Kidney (tissue), 14 donors: ENCODE data around the gene NSUN3. TPM values are rescaled to one million over a fixed set of nuclear protein-coding genes. Genes with fewer than 3 reads are reported as not detected.

Experiments
- DNase-seq, 5 donors: peaks; one replicate each; pipeline ENCODE4 v3.0.0-alpha.2; 2013 to 2020
- FAIRE-seq: peaks from 2 replicates; lab custom pipeline; 2012; peaks lifted over from hg19 to GRCh38; lab: Jason Lieb, UNC
- H3K27ac ChIP-seq, 2 donors: one replicate each; pipeline ENCODE4 v1.7.0; 2013; ENCODE audit warnings: low read depth in 2 of 2, low read length in 2 of 2, inconsistent platforms in 1 of 2
- H3K27me3 ChIP-seq: one replicate; pipeline ENCODE4 v1.7.1; 2013; ENCODE audit warnings: low read length, inconsistent platforms; ENCODE audit not compliant: control insufficient read depth, insufficient read depth
- H3K36me3 ChIP-seq, 3 donors: one replicate each; pipeline versions ENCODE4 v1.7.0 to v1.7.1; 2013; ENCODE audit warnings: low read length in 3 of 3, control low read depth in 1 of 3, inconsistent platforms in 1 of 3; ENCODE audit not compliant: insufficient read depth in 3 of 3, control insufficient read depth in 2 of 3
- H3K4me1 ChIP-seq, 3 donors: one replicate each; pipeline versions ENCODE4 v1.7.0 to v1.7.1; 2013; ENCODE audit warnings: low read length in 3 of 3, inconsistent platforms in 1 of 3, low read depth in 1 of 3; ENCODE audit not compliant: control insufficient read depth in 2 of 3, insufficient read depth in 2 of 3
- H3K4me3 ChIP-seq, 3 donors: one replicate each; pipeline versions ENCODE4 v1.7.0 to v1.8.1; 2013; ENCODE audit warnings: low read length in 3 of 3, control low read depth in 1 of 3, inconsistent platforms in 1 of 3
- H3K9ac ChIP-seq, 3 donors: one replicate each; pipeline versions ENCODE4 v1.7.0 to v1.7.1; 2013; ENCODE audit warnings: low read length in 3 of 3, control low read depth in 1 of 3, inconsistent platforms in 1 of 3
- H3K9me3 ChIP-seq, 3 donors: one replicate each; pipeline versions ENCODE4 v1.7.0 to v1.7.1; 2013; ENCODE audit warnings: low read length in 3 of 3, control low read depth in 1 of 3, inconsistent platforms in 1 of 3; ENCODE audit not compliant: control insufficient read depth in 2 of 3, insufficient read depth in 1 of 3
- intact Hi-C: fragments of 100-400 bp; cut with DNase I; formaldehyde crosslinking; loops from one replicate; pipeline ENCODE4 v1.11.1; 2022
- polyA plus RNA-seq: library from polyadenylated mRNA; stranded (reverse); fragments of 350-450 nt; fragmentation: Illumina TruSeq; extraction: RNeasy Lipid Tissue Mini Kit (QIAGEN cat#74804); gene quantifications from one replicate; pipeline ENCODE4 v1.2.3, GENCODE V29; 2014; ENCODE audit warnings: low read depth, low replicate concordance; ENCODE audit not compliant: insufficient read depth
- total RNA-seq: library from RNA; stranded (reverse); fragmentation: NEBNext Ultra II Directional; extraction: Animal tissue kit (Norgen Biotek cat#: 25700); gene quantifications from one replicate; pipeline ENCODE4 v1.2.1, GENCODE V29; 2021
- TF ChIP-seq, protein P1 (sequence below): IDR thresholded peaks from 3 replicates; pipeline ENCODE4 v1.5.1; 2012; ENCODE audit warnings: mild to moderate bottlenecking, moderate library complexity, borderline replicate concordance; ENCODE audit not compliant: insufficient read depth; ENCODE audit errors: extremely low read depth
- donor health status: control.
- donor health status: control.
- donor health status: control.
- donor health status: control.
- donor health status: control.
- donor health status: DM: yes; HTN: yes; CAD: no.
- donor health status: Normal renal cell carcinoma (clear cell type).

Gene NSUN3
- total and polyA plus RNA-seq, 2 donors from 2014 or later, result 6.5 to 16.3 TPM

DNA sequence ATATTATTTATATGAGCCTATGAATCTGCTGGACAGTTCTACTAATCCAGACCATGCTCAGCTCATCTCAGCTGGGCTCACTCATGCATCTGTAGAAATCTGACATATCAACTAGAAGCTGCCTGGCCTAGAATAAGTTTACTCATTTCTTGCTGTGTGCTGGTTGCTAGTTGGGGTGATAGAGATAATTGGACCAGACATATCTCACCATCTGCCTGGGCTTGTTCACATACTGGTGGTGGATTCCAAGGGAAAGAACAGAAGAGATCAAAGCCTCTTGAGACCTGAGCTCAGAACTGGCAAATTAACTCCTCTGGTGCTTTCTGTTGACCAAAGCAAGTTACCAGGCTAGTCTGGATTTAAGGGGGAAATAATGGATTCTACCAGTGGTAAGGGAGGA lies 109.1 kb downstream of the NSUN3 start:
- Histone ChIP-seq H3K27ac (no peak overlapping the region), H3K36me3 (no peaks in the 10 kb centered on the region), H3K9me3 (no peaks in the 10 kb centered on the region), H3K9ac (no peak overlapping the region), H3K4me3 (no peak overlapping the region), H3K27me3 (no peaks in the 10 kb centered on the region), H3K4me1 (no peaks in the 10 kb centered on the region)
- intact Hi-C loops, result no loop called here
- no peak for DNase-seq
- TF ChIP-seq, protein P1, sequence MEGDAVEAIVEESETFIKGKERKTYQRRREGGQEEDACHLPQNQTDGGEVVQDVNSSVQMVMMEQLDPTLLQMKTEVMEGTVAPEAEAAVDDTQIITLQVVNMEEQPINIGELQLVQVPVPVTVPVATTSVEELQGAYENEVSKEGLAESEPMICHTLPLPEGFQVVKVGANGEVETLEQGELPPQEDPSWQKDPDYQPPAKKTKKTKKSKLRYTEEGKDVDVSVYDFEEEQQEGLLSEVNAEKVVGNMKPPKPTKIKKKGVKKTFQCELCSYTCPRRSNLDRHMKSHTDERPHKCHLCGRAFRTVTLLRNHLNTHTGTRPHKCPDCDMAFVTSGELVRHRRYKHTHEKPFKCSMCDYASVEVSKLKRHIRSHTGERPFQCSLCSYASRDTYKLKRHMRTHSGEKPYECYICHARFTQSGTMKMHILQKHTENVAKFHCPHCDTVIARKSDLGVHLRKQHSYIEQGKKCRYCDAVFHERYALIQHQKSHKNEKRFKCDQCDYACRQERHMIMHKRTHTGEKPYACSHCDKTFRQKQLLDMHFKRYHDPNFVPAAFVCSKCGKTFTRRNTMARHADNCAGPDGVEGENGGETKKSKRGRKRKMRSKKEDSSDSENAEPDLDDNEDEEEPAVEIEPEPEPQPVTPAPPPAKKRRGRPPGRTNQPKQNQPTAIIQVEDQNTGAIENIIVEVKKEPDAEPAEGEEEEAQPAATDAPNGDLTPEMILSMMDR, result no peak
- no peak for FAIRE-seq

- Histone ChIP-seq H3K9me3 (no peaks in the 10 kb centered on the region), H3K9ac (no peak overlapping the region)
- FAIRE-seq, result no peak
These were observed 109.9 kb downstream of the NSUN3 start for GRCh38 chr3:94172695-94173310.

DNA sequence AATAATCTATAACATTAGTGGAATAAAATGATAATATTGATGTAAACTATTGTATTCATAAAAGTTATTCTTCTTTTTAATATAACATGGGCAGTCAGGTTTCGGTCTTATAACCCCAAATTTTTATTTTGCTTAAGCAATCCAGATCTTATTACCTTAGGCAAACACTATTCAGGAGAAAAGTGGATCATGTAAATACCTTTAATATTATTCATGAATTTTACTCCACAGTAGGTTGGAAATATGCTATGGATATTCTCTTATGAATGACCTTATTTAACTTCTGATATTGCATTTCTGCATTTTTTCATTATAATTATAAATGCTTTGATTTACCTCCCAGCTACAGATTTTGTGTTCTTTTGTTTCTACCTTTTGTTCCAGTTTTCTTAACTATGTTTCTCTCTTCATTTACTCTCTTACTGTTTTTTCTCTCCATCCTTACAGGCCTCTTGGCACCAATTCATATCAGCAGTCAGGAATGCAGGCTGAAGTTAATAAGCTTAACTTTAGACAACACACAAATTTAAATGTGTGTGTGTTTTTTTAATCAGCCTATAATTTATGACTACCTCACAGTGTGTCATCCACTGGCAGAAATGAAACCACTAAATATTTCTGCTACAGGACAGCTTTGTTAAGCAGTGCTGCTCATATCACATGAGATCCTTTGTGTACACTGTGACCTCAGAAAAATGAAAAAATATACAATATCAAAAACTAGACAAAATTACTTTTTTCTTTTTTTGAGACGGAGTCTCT lies 111.0 kb downstream of the NSUN3 start:
- TF ChIP-seq, protein P1, result no peak
- H3K9ac ChIP-seq, result no peak overlapping the region
- no peaks in the 10 kb centered on the region for H3K4me1 ChIP-seq
- no peak overlapping the region for H3K4me3 ChIP-seq
- H3K36me3 ChIP-seq, result no peaks in the 10 kb centered on the region
- H3K27me3 ChIP-seq, result no peaks in the 10 kb centered on the region
- DNase-seq, result peak in 1 of 5 donors; percentile 18
- H3K27ac ChIP-seq, result no peak overlapping the region
- no peak for FAIRE-seq
- intact Hi-C loops, result no loop called here
- H3K9me3 ChIP-seq, result no peaks in the 10 kb centered on the region

More at GRCh38 chr3:94172695-94173310, 109.9 kb downstream of the NSUN3 start:
- Histone ChIP-seq H3K4me1 (no peaks in the 10 kb centered on the region), H3K36me3 (no peaks in the 10 kb centered on the region), H3K4me3 (no peak overlapping the region), H3K27me3 (no peaks in the 10 kb centered on the region), H3K27ac (no peak overlapping the region)
- TF ChIP-seq, protein P1, result no peak
- no peak for DNase-seq
- intact Hi-C loops, result no loop called here
